ENCODE measurements around the gene PIK3C2G.

- TF ChIP-seq CTCF (IDR thresholded peaks at IDR 0.05) (no peak), POLR2A (IDR thresholded peaks at IDR 0.05) (no peak)
These were observed 121.9 kb downstream of the PIK3C2G start for GRCh38 chr12:18383203-18383602.

Measured in testis (tissue), 2 donors.